GM06990 (cell line): ENCODE data around the gene ULBP1.
"Not testable (repeated sequence)": the region's sequence is repeated elsewhere in the genome, so short reads cannot be mapped to it uniquely, and the experiment has no call there.

Experiments used
- DNase-seq: peaks from one replicate; pipeline ENCODE4 v3.0.0-alpha.2; 2011; ENCODE audit not compliant: insufficient read length; ENCODE audit errors: extremely low read depth
- H3K27me3 ChIP-seq: replicated peaks from 2 replicates; pipeline ENCODE4 v1.6.0; 2011; ENCODE audit warnings: low read length; ENCODE audit not compliant: control insufficient read depth, insufficient read depth
- H3K36me3 ChIP-seq: 2 replicates; pipeline ENCODE4 v1.5.1; 2011; ENCODE audit warnings: low read length; ENCODE audit not compliant: control insufficient read depth, insufficient read depth
- H3K4me3 ChIP-seq: replicated peaks from 2 replicates; pipeline ENCODE4 v1.5.1; 2011; ENCODE audit warnings: low read depth, mild to moderate bottlenecking, control low read depth, low read length
- CTCF ChIP-seq: IDR thresholded peaks from 2 replicates; pipeline ENCODE4 v1.5.1; 2011; ENCODE audit warnings: low read length, control low read depth, mild to moderate bottlenecking, inconsistent platforms; ENCODE audit not compliant: insufficient read depth, poor library complexity, severe bottlenecking

The ULBP1 gene

GRCh38 chr6:149948616-149949015 is 15.1 kb upstream of the ULBP1 start:
- no peak for TF ChIP-seq CTCF
- H3K36me3 ChIP-seq, result no peaks in the 10 kb centered on the region
- no peaks in the 10 kb centered on the region; the same call in none of the 2 replicates for H3K27me3 ChIP-seq
- no peak for DNase-seq
- H3K4me3 ChIP-seq, result no peak overlapping the region

GRCh38 chr6:149950423-149950822 is 13.3 kb upstream of the ULBP1 start:
- H3K27me3 ChIP-seq, result no peaks in the 10 kb centered on the region; the same call in none of the 2 replicates
- no peak for DNase-seq

GRCh38 chr6:149951096-149951495 is 12.6 kb upstream of the ULBP1 start:
- DNase-seq, result no peak
- H3K27me3 ChIP-seq, result no peaks in the 10 kb centered on the region; the same call in none of the 2 replicates

More at GRCh38 chr6:149950423-149950822, 13.3 kb upstream of the ULBP1 start:
- no peak for TF ChIP-seq CTCF
- H3K36me3 ChIP-seq, result no peaks in the 10 kb centered on the region
- H3K4me3 ChIP-seq, result no peak overlapping the region

GRCh38 chr6:149951626-149952025 is 12.1 kb upstream of the ULBP1 start:
- no peaks in the 10 kb centered on the region; the same call in none of the 2 replicates for H3K27me3 ChIP-seq
- no peaks in the 10 kb centered on the region for H3K36me3 ChIP-seq
- no peak for DNase-seq
- no peak for TF ChIP-seq CTCF
- H3K4me3 ChIP-seq, result no peak overlapping the region

More at GRCh38 chr6:149951096-149951495, 12.6 kb upstream of the ULBP1 start:
- TF ChIP-seq CTCF, result no peak
- H3K36me3 ChIP-seq, result no peaks in the 10 kb centered on the region
- no peak overlapping the region for H3K4me3 ChIP-seq

GRCh38 chr6:149953390-149953789 is 10.4 kb upstream of the ULBP1 start:
- not testable (repeated sequence) for H3K27me3 ChIP-seq, H3K36me3 ChIP-seq, H3K4me3 ChIP-seq, DNase-seq

- H3K27me3 ChIP-seq, H3K4me3 ChIP-seq: not testable (repeated sequence)
These were observed 9.8 kb upstream of the ULBP1 start for GRCh38 chr6:149953934-149954327.

GRCh38 chr6:149954328-149954983 is 9.3 kb upstream of the ULBP1 start:
- H3K36me3 ChIP-seq, H3K27me3 ChIP-seq, H3K4me3 ChIP-seq: not testable (repeated sequence)

More at GRCh38 chr6:149953934-149954327, 9.8 kb upstream of the ULBP1 start:
- not testable (repeated sequence) for H3K36me3 ChIP-seq, DNase-seq

GRCh38 chr6:149954984-149955653 is 8.6 kb upstream of the ULBP1 start:
- DNase-seq, H3K27me3 ChIP-seq, H3K36me3 ChIP-seq, H3K4me3 ChIP-seq: not testable (repeated sequence)

More at GRCh38 chr6:149954328-149954983, 9.3 kb upstream of the ULBP1 start:
- not testable (repeated sequence) for DNase-seq

GRCh38 chr6:149955654-149956317 is 8.0 kb upstream of the ULBP1 start:
- not testable (repeated sequence) for H3K4me3 ChIP-seq, DNase-seq, H3K36me3 ChIP-seq, H3K27me3 ChIP-seq

- H3K36me3 ChIP-seq, H3K27me3 ChIP-seq, DNase-seq, H3K4me3 ChIP-seq: not testable (repeated sequence)
These were observed 5.6 kb upstream of the ULBP1 start for GRCh38 chr6:149958124-149958523.
